HCT116 (cell line): ENCODE results near the gene BPTF. TPM values are rescaled to one million over a fixed set of nuclear protein-coding genes. Genes with fewer than 3 reads are reported as not detected.

ENCODE experiments used
- ATAC-seq: fragments of 200-7000 bp; cut with Tn5 transposase; 2 replicates; pipeline ENCODE4 v1.9.1; 2020; ENCODE audit warnings: mild to moderate bottlenecking, moderate library complexity
- BruUV-seq: library from RNA; stranded (reverse); fragments of 400-500 nt; replicated peaks from 2 replicates; lab custom pipeline; 2021; lab: Mats Ljungman, UMichigan
- CTCF ChIA-PET: fragments of 300-600 bp; sonication (Branson Sonifier 250); formaldehyde crosslinking; loops from one replicate; lab custom pipeline; 2021; ENCODE audit warnings: antibody characterized with exemption; lab: Charles Lee
- POLR2A ChIA-PET: fragments of 300-600, 350-600 bp; sonication (Branson Sonifier 250); formaldehyde crosslinking; loops from one replicate; lab custom pipeline; 2021; ENCODE audit warnings: antibody characterized with exemption; lab: Charles Lee
- RAD21 ChIA-PET, 2 experiments: fragments of 300-600 bp; sonication (Branson Sonifier 250); formaldehyde crosslinking; loops; one replicate each; lab custom pipeline; 2023; ENCODE audit warnings: low total read pairs in 2 of 2; ENCODE audit not compliant: uncharacterized antibody in 2 of 2, unreplicated experiment in 2 of 2, low non-redundant PET in 1 of 2; lab: Charles Lee
- DNase-seq: peaks from one replicate; pipeline ENCODE4 v3.0.0-alpha.2; 2010; ENCODE audit warnings: low read depth, low spot score
- H2AFZ ChIP-seq: fragments of 200-600 bp; shearing (Covaris generic), sonication (generic); 2 replicates; pipeline ENCODE4 v1.6.1; 2017; ENCODE audit warnings: low read depth, mixed run types, mixed read lengths, antibody characterized with exemption, low read length; ENCODE audit not compliant: poor library complexity, severe bottlenecking
- H3K27ac ChIP-seq: 2 replicates; pipeline ENCODE4 v1.5.1; 2012; ENCODE audit warnings: low read depth, low read length
- H3K27me3 ChIP-seq: fragments of 200-600 bp; sonication (generic); 2 replicates; pipeline ENCODE4 v1.6.1; 2016; ENCODE audit warnings: mixed run types, low read length, mixed read lengths; ENCODE audit not compliant: insufficient read depth
- H3K36me3 ChIP-seq, 2 experiments: fragments of 200-500 bp in 1 of 2; fragments of 200-600 bp in 1 of 2; sonication (Bioruptor generic) in 1 of 2; sonication (generic) in 1 of 2; 2 replicates each; pipeline versions ENCODE4 v1.5.1 to v1.6.1; 2014 to 2016; ENCODE audit warnings: low read length in 2 of 2, inconsistent platforms in 1 of 2, mixed read lengths in 1 of 2, mixed run types in 1 of 2; ENCODE audit not compliant: insufficient read depth in 2 of 2, control insufficient read depth in 1 of 2
- H3K4me1 ChIP-seq, 2 experiments: fragments of 200-600 bp in 1 of 2; sonication (generic) in 1 of 2; 2 replicates each; pipeline versions ENCODE4 v1.5.1 to v1.6.1; 2012 to 2017; ENCODE audit warnings: low read length in 2 of 2, inconsistent platforms in 1 of 2, mild to moderate bottlenecking in 1 of 2, mixed read lengths in 1 of 2, mixed run types in 1 of 2, moderate library complexity in 1 of 2; ENCODE audit not compliant: insufficient read depth in 2 of 2, control insufficient read depth in 1 of 2
- H3K4me2 ChIP-seq: fragments of 200-600 bp; sonication (generic); 2 replicates; pipeline ENCODE4 v1.6.1; 2017; ENCODE audit warnings: mixed run types, low read length, mixed read lengths
- H3K4me3 ChIP-seq, 2 experiments: fragments of 200-600 bp in 1 of 2; sonication (generic) in 1 of 2; replicated peaks in 1 of 2; 2 replicates each; pipeline ENCODE4 v1.5.1; 2011 to 2016; ENCODE audit warnings: low read length in 2 of 2, control low read depth in 1 of 2, low read depth in 1 of 2, mild to moderate bottlenecking in 1 of 2, mixed read lengths in 1 of 2, mixed run types in 1 of 2
- H3K79me2 ChIP-seq: fragments of 200-600 bp; sonication (generic); 2 replicates; pipeline ENCODE4 v1.6.1; 2017; ENCODE audit warnings: mild to moderate bottlenecking, mixed run types, low read length, moderate library complexity, mixed read lengths; ENCODE audit not compliant: insufficient read depth
- H3K9ac ChIP-seq: fragments of 200-600 bp; sonication (generic); 2 replicates; pipeline ENCODE4 v1.6.1; 2016; ENCODE audit warnings: low read length, mixed read lengths
- H3K9me2 ChIP-seq: fragments of 200-600 bp; sonication (generic), shearing (Covaris generic); 2 replicates; pipeline ENCODE4 v1.6.1; 2017; ENCODE audit warnings: mixed run types, mild to moderate bottlenecking, moderate library complexity; ENCODE audit not compliant: insufficient read depth
- H3K9me3 ChIP-seq, 2 experiments: fragments of 200-500 bp in 1 of 2; fragments of 200-600 bp in 1 of 2; sonication (Bioruptor generic) in 1 of 2; sonication (generic) in 1 of 2; 2 replicates each; pipeline ENCODE4 v1.6.1; 2014 to 2017; ENCODE audit warnings: low read length in 2 of 2, mixed read lengths in 2 of 2, inconsistent platforms in 1 of 2, low read depth in 1 of 2, mild to moderate bottlenecking in 1 of 2, mixed run types in 1 of 2, moderate library complexity in 1 of 2; ENCODE audit not compliant: control insufficient read depth in 1 of 2, insufficient read depth in 1 of 2
- H4K20me1 ChIP-seq: fragments of 200-600 bp; sonication (generic), shearing (Covaris generic); 2 replicates; pipeline ENCODE4 v1.6.1; 2017; ENCODE audit warnings: mixed run types, mild to moderate bottlenecking, moderate library complexity; ENCODE audit not compliant: insufficient read depth
- EZH2 ChIP-seq: fragments of 200-600 bp; sonication (generic); IDR thresholded peaks from 2 replicates; pipeline ENCODE4 v1.6.1; 2017; ENCODE audit warnings: antibody characterized with exemption, mixed run types
- EZH2phosphoT487 ChIP-seq: fragments of 200-600 bp; IDR thresholded peaks from 2 replicates; pipeline ENCODE4 v1.6.1; 2018; ENCODE audit warnings: antibody characterized with exemption, borderline replicate concordance
- FOSL1 ChIP-seq: IDR thresholded peaks from 2 replicates; pipeline ENCODE4 v1.6.1; 2012; ENCODE audit warnings: low read depth
- POLR2A ChIP-seq: IDR thresholded peaks from 2 replicates; pipeline ENCODE4 v1.7.0; 2011; ENCODE audit warnings: borderline replicate concordance; ENCODE audit not compliant: insufficient read depth, insufficient read length; ENCODE audit errors: extremely low read depth
- POLR2AphosphoS5 ChIP-seq: IDR thresholded peaks from 2 replicates; pipeline ENCODE4 v1.6.1; 2011; ENCODE audit warnings: mild to moderate bottlenecking, low read depth, low read length, moderate library complexity
- SIN3A ChIP-seq: IDR thresholded peaks from 2 replicates; pipeline ENCODE4 v1.6.1; 2012; ENCODE audit warnings: low read depth
- SP1 ChIP-seq: IDR thresholded peaks from 2 replicates; pipeline ENCODE4 v1.6.1; 2012; ENCODE audit warnings: low read depth
- SRF ChIP-seq: IDR thresholded peaks from 2 replicates; pipeline ENCODE4 v1.6.1; 2012; ENCODE audit warnings: low read depth
- TCF7L2 ChIP-seq: IDR thresholded peaks from 2 replicates; pipeline ENCODE4 v1.7.0; 2011; ENCODE audit warnings: borderline replicate concordance, inconsistent platforms; ENCODE audit not compliant: insufficient read depth, insufficient read length; ENCODE audit errors: extremely low read depth
- YY1 ChIP-seq: IDR thresholded peaks from 2 replicates; pipeline ENCODE4 v1.6.1; 2011; ENCODE audit warnings: low read length, low read depth, moderate library complexity, mild to moderate bottlenecking; ENCODE audit not compliant: insufficient replicate concordance; ENCODE audit errors: extremely low read depth
- ZFX ChIP-seq: fragments of 450-650 bp; IDR thresholded peaks from 2 replicates; pipeline ENCODE4 v1.6.1; 2017
- intact Hi-C: fragments of 100-400 bp; cut with micrococcal nuclease; formaldehyde crosslinking; loops from 2 replicates; pipeline ENCODE4 v1.10.0; 2022
- total RNA-seq: library from RNA; stranded (reverse); gene quantifications from one replicate; pipeline ENCODE4 v1.2.1, GENCODE V29; 2021; ENCODE audit not compliant: unreplicated experiment
- TF ChIP-seq, protein P1 (sequence below): IDR thresholded peaks from 2 replicates; pipeline ENCODE4 v1.6.1; 2012
- TF ChIP-seq, protein P2 (sequence below): IDR thresholded peaks from 2 replicates; pipeline ENCODE4 v1.6.1; 2012; ENCODE audit warnings: low read depth

BPTF gene
- total RNA-seq, 1 experiment from 2014 or later, result 114 TPM

DNA sequence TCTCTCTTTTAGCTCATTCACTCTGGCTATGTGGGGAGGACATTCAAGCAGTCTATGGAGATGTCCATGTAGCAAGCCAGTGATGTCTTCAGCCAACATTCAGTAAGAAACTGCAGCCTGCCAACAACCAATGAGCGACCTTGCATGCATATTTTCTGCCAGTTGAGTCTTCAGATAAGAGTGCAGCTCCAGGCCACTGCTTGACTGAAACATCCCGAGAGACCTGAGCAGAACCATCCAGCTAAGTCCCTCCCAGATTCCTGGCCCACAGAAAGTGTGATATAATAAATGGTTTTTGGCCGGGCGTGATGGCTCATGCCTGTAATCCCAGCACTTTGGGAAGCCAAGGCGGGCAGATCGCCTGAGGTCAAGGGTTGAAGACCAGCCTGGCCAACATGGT, 181.5 kb downstream of the BPTF start:
- ChIA-PET RAD21 (no interaction called here), POLR2A (interaction anchor here (1.5 kb wide), 1 partner anchor 12 kb away, joined by 3 read pairs; no protein-coding TSS in a partner anchor), CTCF (interaction anchor here (1.2 kb wide), 1 partner anchor 9 kb away, joined by 4 read pairs; no protein-coding TSS in a partner anchor)
- Histone ChIP-seq H3K4me3 (no peak overlapping the region), H3K27me3 (no peaks in the 10 kb centered on the region), H2AFZ (no peak overlapping the region), H3K9me2 (no peaks in the 10 kb centered on the region), H3K27ac (no peak overlapping the region), H3K4me2 (no peak overlapping the region), H3K4me1 (peaks cover 0 to 7% of the 10 kb centered on the region in 2 experiments; a peak in 3 of 4 replicates), H3K9me3 (no peaks in the 10 kb centered on the region), H4K20me1 (no peaks in the 10 kb centered on the region), H3K9ac (no peak overlapping the region), H3K36me3 (no peaks in the 10 kb centered on the region), H3K79me2 (no peaks in the 10 kb centered on the region)
- no peak for TF ChIP-seq EZH2phosphoT487
- no peak for TF ChIP-seq FOSL1
- no peak for TF ChIP-seq SP1
- TF ChIP-seq TCF7L2, result no peak
- TF ChIP-seq EZH2, result no peak
- no peak for TF ChIP-seq SIN3A
- no peak for TF ChIP-seq YY1
- TF ChIP-seq POLR2AphosphoS5, result no peak
- no peak for TF ChIP-seq SRF
- TF ChIP-seq, protein P1, sequence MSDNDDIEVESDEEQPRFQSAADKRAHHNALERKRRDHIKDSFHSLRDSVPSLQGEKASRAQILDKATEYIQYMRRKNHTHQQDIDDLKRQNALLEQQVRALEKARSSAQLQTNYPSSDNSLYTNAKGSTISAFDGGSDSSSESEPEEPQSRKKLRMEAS, result no peak
- no peak for TF ChIP-seq ZFX
- TF ChIP-seq POLR2A, result no peak
- TF ChIP-seq, protein P2, sequence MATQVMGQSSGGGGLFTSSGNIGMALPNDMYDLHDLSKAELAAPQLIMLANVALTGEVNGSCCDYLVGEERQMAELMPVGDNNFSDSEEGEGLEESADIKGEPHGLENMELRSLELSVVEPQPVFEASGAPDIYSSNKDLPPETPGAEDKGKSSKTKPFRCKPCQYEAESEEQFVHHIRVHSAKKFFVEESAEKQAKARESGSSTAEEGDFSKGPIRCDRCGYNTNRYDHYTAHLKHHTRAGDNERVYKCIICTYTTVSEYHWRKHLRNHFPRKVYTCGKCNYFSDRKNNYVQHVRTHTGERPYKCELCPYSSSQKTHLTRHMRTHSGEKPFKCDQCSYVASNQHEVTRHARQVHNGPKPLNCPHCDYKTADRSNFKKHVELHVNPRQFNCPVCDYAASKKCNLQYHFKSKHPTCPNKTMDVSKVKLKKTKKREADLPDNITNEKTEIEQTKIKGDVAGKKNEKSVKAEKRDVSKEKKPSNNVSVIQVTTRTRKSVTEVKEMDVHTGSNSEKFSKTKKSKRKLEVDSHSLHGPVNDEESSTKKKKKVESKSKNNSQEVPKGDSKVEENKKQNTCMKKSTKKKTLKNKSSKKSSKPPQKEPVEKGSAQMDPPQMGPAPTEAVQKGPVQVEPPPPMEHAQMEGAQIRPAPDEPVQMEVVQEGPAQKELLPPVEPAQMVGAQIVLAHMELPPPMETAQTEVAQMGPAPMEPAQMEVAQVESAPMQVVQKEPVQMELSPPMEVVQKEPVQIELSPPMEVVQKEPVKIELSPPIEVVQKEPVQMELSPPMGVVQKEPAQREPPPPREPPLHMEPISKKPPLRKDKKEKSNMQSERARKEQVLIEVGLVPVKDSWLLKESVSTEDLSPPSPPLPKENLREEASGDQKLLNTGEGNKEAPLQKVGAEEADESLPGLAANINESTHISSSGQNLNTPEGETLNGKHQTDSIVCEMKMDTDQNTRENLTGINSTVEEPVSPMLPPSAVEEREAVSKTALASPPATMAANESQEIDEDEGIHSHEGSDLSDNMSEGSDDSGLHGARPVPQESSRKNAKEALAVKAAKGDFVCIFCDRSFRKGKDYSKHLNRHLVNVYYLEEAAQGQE, result no peak
- intact Hi-C loops, result no loop called here
- DNase-seq (no peak), ATAC-seq (no peak)
- BruUV-seq, result no TSS peak
